Sciatic nerve (tissue), 2 donors: ENCODE results near the gene B9D2. TPM values are rescaled to one million over a fixed set of nuclear protein-coding genes. Genes with fewer than 3 reads are reported as not detected.

Source experiments
- ATAC-seq: fragments of 200-7000 bp; cut with Tn5 transposase; one replicate; pipeline ENCODE4 v1.9.1; 2020; ENCODE audit warnings: mild to moderate bottlenecking, moderate library complexity
- DNase-seq: peaks from one replicate; pipeline ENCODE4 v3.0.0-alpha.2; 2020; ENCODE audit warnings: low spot score
- intact Hi-C: fragments of 100-400 bp; cut with DNase I; formaldehyde crosslinking; loops from one replicate; pipeline ENCODE4 v1.14.2; 2022
- total RNA-seq: library from RNA; stranded (reverse); fragmentation: NEBNext Ultra II Directional; extraction: Animal tissue kit (Norgen Biotek cat#: 25700); gene quantifications from one replicate; pipeline ENCODE4 v1.2.1, GENCODE V29; 2021
- donor health status: DM: no; HTN: no; CAD: no.
- donor health status: DM: no; HTN: no; CAD: no.

Gene B9D2
- total RNA-seq, 1 donor from 2014 or later = 4.1 TPM

DNA sequence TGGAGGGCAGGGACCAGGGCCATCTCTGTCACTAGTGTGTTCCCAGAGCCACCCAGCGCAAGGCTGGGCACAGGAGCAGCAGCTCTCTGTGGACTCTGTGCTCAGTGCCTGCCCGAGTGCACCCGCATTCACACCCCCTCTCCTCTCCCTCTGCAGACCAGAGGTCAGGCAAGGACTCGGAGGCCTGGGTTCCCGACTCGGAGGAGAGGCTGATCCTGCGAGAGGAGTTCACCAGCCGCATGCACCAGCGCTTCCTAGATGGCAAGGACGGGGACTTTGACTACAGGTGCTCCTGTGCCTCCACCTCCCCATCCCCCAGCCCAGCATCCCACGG, 43.8 kb downstream of the B9D2 start:
- intact Hi-C loops = no loop called here
- DNase-seq (no peak), ATAC-seq (no peak)

DNA sequence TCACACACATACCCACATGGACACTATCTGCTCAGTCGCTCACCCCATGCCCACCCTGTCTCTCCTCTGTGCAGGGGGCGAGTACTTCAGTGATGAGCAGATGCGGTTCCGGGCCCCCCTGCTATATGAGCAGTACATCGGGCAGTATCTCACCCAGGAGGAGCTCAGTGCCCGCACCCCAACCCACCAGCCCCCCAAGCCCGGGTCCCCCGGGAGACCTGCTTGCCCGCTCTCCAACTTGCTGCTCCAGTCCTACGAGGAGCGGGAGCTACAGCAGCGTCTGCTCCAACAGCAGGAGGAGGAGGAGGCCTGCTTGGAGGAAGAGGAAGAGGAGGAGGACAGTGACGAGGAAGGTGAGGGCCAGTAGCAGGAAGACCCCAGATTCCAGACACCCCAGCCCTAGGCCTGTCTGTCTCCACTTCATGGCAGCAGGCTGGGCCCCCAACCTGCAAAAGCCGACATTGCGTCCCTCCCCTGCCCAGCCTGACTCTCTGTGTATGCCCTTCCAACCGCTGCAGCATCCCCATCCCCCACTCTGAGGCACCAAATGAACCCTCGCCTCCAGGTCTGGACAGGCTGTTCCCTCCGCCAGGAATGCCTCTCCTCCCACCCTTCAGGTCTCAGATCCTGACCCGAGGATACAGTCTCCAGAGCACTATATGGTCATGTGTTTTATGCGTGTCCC, 44.3 kb downstream of the B9D2 start:
- no peak for DNase-seq
- intact Hi-C loops = no loop called here
- ATAC-seq = no peak

DNA sequence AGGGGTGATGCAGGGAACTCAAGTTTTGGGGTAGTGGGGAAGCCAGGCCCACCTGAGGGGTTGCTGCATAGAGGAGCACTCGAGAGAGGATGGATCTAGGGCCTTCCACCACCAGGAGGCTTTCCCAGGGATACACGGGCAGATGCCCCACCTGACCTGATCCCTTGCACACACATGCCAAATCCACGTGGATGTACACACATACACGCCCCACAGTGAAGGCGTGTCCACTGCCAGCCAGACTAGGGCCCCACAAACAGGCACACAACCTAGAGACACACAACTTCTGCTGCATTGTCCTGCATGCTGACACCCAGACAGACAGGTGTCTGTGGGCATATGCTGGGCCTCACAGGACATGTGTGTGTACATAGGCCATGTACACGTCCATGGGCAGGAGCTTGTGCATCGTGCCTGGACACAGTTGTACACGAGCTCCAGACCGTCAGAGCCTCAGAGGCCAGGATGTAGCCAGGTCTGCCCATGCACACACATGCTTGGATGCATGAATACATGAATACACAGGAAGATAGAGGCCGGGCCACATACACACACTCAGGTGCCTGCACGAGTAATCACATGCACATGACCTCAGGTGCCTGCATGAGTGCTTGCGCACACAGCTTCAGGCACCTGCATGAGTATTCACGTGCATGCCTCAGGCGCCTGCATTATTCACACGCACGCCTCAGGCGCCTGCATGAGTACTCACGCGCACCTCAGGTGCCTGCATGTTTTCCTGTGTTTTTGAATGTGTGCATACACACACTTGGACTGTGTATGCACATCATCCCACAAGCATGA, 45.1 kb downstream of the B9D2 start:
- intact Hi-C loops = no loop called here
- DNase-seq = no peak
- ATAC-seq = no peak

DNA sequence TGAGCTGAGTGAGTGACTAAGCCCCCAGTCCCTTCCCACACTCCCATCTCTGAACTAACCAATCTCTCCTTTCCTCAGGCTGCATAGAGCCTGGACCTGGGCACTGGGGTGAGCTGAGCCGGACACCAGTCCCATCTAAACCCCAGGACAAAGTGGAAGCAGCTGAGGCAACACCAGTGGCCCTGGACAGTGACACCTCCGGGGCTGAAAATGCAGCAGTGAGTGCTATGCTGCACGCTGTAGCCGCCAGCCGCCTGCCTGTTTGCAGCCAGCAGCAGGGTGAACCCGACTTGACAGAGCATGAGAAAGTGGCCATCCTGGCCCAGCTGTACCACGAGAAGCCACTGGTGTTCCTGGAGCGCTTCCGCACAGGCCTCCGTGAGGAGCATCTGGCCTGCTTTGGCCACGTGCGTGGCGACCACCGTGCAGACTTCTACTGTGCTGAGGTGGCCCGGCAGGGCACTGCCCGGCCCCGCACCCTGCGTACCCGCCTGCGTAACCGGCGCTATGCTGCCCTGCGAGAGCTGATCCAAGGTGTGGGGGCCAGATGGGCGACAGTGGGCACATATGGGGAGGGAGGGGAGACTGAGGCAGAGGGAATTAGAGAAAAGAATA, 47.5 kb downstream of the B9D2 start:
- ATAC-seq = no peak
- intact Hi-C loops = no loop called here
- no peak for DNase-seq

DNA sequence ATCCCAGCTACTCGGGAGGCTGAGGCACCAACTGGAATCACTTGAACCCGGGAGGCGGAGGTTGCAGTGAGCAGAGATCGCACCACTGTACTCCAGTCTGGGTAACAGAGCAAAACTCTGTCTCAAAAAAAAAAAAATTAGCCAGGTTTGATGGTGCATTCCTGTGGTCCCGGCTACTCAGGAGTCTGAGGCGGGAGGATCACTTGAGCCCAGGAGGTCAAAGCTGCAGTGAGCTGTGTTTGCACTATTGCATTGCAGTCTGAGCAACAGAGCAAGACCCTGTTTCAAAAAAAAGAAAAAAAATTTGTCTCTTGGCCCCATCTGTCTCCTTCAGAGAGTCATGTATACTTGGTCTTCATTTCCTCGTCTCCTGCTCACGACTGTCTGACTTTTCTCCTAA, 52.3 kb downstream of the B9D2 start:
- intact Hi-C loops = no loop called here
- no peak for ATAC-seq
- no peak for DNase-seq

DNA sequence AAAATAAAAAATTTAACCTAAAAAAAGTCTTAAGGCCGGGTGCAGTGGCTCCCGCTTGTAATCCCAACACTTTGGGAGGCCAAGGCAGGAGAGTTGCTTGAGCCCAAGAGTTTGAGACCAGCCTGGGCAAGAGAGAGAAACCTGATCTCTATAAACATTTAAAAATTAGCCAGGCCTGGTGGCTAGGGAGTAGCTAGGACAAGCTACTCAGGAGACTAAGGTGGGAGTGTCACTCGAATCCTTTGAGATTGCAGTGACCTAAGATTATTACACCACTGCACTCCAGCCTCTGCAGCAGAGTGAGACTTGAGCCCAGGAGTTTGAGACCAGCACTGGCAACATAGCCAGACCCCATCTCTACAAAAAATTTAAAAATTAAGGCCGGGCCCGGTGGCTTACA, 52.9 kb downstream of the B9D2 start:
- DNase-seq (no peak), ATAC-seq (no peak)
- intact Hi-C loops = no loop called here

DNA sequence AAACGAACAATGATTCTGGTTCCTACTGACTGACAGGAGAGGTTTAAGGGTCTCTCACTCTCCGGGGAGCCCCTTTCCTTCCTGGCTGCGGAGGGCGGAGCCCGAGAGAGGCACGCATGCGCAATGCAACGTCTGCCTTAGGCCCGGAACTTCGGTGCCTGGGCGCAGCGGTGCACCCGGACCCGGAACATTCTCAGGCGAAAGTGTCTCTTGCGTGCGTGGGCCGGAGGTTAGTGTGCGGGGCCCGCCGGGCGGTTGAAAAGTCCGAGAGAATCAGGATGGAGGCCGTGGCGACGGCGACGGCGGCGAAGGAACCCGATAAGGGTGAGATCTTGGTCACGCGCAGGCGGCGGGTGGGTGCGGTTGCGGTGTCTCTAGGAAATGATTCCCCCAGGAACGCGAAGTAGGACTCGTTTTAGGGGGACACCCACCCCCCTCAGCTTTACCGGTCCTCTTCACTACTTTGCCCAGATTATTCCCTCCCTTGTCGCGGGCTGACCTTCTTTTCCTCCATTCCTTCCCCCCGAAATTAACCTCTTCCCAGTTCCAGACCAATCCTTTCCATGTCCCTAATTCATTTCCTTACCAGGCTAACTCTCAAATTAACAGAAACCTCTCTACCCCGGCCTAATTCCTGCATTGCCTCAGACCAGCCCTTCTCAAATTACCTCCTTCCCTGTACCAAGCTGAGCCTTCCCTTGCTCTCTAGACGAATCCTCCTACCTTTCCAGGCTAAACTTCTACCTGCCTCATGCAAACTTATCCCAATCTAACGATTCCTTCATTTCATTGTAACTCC, 53.7 kb downstream of the B9D2 start, which contains the start of gene CCDC97:
Gene CCDC97 (plus strand): TSS at position 140 of the 799 bp plus-strand sequence. CDS start 139 bp downstream, at position 279.
- intact Hi-C loops = no loop called here
- DNase-seq = peak; percentile 93
- peak; percentile 93 for ATAC-seq

DNA sequence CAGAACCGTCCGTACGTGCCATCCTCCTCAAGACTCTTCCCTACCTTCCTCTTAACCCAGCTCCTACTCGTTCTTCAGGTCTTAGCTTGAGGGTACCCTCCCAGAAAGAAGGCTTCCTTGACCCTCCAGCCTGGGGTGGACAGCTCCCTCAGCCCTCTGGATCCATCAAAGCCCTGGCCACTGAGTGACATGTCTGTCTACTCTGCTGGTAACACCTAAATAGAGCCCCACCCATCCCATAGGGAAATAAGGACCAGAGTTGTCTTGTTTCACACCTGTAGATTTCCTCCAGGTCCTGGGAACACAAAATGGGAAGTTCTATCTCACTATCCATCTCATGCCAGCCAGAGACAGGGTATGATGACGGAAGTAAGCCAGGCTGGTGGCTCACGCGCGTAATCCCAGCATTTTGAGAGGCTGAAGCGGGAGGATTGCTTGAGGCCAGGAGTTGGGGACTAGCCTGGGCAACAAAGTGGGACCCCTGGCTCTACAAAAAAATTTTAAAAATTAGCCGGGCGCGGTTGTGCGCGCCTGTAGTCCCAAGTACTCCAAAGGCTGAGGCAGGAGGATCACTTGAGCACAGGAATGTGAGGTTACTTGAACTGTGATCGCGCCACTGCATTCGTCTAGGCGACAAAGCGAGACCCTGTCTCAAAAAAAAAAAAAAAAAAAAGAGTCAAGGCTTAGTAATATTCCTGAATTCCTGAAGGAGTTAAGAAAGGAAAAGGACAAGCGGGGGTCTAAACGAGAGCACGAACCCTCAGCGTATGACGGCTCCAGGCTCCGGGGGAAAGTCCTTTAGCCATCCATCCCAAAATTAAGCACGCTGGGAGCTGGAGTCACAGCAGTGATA, 54.5 kb downstream of the B9D2 start:
- ATAC-seq (peak; percentile 46), DNase-seq (no peak)
- intact Hi-C loops = loop anchor here (5.0 kb wide), 1 partner anchor 107 kb away; no protein-coding TSS in a partner anchor

DNA sequence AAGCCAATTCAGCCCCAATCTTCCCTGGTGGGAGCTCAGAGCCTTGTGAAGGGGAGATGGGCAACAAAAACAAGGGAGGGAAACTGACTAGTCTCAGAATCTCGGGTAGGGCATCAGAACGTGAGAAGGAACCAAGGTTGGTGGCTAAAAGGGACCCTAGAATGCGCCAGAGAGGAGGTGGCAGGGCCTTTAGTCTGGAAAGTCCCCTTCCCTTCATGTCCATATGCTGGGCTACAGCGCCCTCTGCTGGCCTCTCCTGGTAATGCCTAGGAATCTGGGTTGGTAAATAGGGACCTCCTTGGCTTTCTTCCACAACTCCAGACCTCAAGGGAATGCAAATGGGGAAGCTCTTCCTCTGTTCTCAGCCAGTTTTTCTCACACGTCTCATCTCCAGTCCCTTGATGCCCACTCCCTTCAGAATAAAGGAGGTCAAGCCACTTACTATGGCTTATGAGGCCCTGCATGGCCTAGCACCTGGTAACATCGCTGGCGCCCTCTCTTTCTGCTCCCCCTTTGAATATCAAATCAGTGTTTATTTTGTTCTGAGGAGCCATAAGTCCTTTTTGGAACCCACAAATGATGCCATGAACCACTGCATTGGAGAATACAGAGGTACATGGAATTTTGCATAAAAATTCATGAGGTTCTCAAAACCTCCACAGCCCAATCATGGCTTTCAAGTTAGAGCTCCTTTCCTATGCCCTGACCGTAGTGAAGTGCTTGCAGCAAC, 55.3 kb downstream of the B9D2 start:
- DNase-seq (peak; percentile 97), ATAC-seq (peak; percentile 79)
- intact Hi-C loops = loop anchor here (5.0 kb wide), 1 partner anchor 106 kb away; no protein-coding TSS in a partner anchor

DNA sequence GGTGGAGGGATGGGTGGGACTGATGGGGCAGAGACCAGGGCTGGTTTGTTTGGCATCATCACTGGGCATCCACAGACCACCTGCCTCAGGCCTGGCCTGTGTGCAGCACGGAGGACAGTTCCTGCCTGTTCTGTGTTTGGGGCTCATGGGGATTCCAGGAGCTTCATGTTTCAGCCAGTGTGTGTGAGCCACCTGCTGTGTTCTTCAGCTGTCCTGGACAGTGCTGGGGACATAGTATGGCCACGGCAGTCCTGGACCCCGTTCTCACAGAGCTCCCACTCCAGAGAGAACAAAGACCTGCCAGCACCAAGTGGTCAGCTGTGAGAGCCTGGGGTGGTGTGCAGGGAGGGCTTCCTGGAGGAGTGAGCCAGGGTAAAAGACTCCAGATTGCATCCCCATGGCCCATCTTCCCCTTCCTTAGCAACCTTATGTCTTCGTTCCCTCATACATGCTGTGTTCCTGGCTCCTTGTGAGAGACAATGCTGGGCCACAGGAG, 55.9 kb downstream of the B9D2 start:
- DNase-seq (no peak), ATAC-seq (no peak)
- intact Hi-C loops = loop anchor here (5.0 kb wide), 1 partner anchor 106 kb away; no protein-coding TSS in a partner anchor

DNA sequence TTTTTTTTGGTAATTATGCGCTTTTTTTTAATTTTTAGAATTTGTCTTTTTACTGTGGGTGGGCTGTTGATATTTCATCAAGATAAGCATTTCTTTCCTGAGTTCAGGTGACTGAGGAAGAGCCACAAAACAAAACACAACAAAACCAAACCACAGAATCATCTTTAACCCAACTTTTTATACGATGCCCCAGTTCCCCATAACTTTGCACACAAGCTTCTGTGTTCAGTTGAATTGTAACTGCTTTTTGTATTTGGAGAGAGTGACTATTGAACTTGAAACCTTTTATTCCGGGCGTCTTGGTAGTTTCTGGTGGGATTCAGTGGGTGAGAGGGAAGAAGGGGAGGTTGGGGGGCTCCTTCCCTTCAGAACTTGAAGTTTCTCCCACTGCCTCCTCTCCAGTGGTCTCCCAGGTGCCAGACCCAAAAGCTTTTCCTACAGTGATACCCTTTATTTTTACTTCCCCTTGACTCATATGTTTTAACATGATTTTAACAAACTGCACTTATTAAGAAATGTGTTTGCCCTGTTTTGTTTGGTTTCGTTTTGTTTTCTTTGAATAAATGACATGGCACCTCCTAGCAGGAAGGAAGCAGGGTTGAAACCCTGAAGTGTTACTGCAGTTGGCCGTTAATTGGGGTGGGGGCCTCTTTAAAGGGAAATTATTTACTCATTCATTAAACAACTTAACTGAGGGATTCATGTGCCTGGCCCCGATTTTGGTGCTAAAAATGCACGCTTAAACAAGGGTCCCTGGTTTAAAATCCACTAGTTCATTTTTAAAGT, 56.7 kb downstream of the B9D2 start:
- intact Hi-C loops = loop anchor here (5.0 kb wide), 1 partner anchor 105 kb away; no protein-coding TSS in a partner anchor
- ATAC-seq (no peak), DNase-seq (no peak)

DNA sequence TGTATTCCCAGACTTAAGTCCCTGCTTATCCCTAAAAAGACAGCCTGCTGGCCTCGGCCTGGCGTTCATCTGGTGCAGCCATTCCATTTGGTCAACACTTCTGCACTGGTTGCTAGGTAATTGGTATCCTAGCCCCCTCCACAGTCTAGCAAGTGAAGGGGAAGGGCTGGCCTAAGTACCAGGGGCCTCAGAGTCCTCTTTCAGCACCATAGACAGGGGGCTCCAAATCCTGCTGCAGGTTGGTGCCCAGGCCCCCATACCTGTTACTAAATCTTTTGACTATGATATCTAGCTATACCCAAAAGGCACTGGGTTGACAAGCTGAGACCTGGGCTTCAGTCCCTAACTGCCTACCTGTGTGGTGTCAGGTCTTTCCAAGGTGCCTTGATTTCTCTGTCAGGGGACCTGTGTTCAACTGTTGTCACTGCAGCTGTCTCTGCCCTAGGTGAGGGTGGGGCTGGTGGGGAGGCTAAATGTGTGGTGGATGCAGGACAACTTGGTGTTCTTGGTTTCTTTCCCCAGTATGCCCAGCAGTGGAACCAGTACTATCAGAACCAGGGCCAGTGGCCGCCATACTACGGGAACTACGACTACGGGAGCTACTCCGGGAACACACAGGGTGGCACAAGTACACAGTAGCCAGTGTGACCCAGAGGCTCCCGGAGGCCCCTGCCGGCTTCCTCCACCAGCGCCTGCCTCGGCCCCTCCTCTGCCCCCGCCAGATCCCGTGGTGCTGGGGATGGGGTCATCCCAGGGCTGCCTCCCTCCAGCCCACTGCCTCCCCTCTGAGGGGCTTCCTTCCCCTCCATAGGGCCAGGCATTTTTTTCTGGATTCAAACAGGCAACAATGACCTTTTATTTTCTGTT, 57.8 kb downstream of the B9D2 start:
- intact Hi-C loops = loop anchor here (5.0 kb wide), 1 partner anchor 104 kb away; no protein-coding TSS in a partner anchor
- ATAC-seq = no peak
- DNase-seq = no peak

DNA sequence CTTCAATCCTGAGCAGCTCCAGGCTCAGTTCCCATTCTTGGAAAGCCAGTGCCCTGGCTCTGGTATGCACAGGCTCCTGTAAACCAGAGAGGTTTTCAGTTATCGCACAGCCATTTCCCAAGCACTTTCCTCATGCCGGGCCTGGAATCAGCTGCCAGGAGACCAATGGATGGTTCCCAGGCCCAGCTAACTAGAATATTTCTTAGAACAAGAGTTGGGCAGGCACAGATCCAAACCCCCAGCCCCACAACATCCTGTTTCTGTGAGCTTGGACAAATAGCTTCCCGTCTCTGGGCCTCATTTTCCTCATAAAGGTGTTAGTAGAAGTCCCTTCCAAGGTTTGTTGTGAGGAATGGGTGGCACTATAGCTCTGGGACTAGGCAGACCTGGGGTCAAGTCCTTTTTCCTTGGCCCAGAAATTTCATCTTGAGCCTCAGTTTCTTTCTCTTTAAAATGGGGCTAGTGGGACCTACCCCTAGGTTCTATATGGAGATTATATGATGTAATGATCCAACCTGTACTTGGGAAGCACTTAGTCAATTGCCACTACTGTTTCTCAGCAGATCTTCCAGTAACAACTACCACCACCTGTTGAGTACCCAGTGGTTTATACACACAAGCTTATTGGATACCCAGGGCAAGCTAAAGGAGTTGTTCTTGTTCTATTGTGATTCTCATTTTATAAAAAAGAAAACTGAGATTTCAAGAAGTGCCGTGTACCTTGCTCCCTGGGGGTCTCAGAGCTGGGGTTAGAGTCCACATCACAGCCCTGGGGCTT, 59.1 kb downstream of the B9D2 start:
- intact Hi-C loops = loop anchor here (5.0 kb wide), 1 partner anchor 103 kb away; no protein-coding TSS in a partner anchor
- ATAC-seq (no peak), DNase-seq (peak; percentile 45)
